ENCODE results near the gene GALNT12. TPM values are rescaled to one million over a fixed set of nuclear protein-coding genes. Genes with fewer than 3 reads are reported as not detected.

The GALNT12 gene
- total and polyA plus RNA-seq, 2 experiments from 2014 or later, result 14.6 to 23.6 TPM

DNA sequence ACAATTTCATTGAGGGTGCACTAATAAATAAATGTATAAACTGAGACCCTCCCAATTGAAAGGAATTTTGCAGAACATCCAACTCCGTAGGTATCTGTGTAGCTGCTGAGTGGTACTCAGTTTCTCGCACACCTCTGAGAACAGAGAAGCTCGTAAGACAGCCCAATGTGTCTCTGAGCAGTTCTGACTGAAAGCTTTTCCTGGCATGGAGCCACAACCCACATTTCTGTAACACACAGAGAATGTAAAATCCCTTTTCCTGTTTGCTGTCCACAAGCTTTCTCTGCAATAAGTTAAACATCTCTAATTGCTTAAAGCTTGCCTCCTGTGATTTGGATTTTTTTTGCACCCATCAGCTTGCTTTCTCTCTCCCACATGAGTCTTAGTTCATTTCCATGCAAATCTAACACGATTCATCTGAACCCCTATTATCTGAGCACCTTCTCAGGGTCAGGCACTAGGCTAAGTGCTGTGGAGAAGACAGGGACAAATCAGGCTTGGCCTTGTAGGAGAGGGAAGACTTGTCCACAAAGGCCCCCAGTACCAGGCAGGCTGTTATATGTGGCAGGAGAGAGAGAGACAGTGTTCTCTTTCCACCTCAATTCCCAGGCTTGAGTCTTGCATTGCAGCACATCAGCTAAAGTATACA is 92.1 kb downstream of the GALNT12 start (continued):
- TF ChIP-seq, protein P1, sequence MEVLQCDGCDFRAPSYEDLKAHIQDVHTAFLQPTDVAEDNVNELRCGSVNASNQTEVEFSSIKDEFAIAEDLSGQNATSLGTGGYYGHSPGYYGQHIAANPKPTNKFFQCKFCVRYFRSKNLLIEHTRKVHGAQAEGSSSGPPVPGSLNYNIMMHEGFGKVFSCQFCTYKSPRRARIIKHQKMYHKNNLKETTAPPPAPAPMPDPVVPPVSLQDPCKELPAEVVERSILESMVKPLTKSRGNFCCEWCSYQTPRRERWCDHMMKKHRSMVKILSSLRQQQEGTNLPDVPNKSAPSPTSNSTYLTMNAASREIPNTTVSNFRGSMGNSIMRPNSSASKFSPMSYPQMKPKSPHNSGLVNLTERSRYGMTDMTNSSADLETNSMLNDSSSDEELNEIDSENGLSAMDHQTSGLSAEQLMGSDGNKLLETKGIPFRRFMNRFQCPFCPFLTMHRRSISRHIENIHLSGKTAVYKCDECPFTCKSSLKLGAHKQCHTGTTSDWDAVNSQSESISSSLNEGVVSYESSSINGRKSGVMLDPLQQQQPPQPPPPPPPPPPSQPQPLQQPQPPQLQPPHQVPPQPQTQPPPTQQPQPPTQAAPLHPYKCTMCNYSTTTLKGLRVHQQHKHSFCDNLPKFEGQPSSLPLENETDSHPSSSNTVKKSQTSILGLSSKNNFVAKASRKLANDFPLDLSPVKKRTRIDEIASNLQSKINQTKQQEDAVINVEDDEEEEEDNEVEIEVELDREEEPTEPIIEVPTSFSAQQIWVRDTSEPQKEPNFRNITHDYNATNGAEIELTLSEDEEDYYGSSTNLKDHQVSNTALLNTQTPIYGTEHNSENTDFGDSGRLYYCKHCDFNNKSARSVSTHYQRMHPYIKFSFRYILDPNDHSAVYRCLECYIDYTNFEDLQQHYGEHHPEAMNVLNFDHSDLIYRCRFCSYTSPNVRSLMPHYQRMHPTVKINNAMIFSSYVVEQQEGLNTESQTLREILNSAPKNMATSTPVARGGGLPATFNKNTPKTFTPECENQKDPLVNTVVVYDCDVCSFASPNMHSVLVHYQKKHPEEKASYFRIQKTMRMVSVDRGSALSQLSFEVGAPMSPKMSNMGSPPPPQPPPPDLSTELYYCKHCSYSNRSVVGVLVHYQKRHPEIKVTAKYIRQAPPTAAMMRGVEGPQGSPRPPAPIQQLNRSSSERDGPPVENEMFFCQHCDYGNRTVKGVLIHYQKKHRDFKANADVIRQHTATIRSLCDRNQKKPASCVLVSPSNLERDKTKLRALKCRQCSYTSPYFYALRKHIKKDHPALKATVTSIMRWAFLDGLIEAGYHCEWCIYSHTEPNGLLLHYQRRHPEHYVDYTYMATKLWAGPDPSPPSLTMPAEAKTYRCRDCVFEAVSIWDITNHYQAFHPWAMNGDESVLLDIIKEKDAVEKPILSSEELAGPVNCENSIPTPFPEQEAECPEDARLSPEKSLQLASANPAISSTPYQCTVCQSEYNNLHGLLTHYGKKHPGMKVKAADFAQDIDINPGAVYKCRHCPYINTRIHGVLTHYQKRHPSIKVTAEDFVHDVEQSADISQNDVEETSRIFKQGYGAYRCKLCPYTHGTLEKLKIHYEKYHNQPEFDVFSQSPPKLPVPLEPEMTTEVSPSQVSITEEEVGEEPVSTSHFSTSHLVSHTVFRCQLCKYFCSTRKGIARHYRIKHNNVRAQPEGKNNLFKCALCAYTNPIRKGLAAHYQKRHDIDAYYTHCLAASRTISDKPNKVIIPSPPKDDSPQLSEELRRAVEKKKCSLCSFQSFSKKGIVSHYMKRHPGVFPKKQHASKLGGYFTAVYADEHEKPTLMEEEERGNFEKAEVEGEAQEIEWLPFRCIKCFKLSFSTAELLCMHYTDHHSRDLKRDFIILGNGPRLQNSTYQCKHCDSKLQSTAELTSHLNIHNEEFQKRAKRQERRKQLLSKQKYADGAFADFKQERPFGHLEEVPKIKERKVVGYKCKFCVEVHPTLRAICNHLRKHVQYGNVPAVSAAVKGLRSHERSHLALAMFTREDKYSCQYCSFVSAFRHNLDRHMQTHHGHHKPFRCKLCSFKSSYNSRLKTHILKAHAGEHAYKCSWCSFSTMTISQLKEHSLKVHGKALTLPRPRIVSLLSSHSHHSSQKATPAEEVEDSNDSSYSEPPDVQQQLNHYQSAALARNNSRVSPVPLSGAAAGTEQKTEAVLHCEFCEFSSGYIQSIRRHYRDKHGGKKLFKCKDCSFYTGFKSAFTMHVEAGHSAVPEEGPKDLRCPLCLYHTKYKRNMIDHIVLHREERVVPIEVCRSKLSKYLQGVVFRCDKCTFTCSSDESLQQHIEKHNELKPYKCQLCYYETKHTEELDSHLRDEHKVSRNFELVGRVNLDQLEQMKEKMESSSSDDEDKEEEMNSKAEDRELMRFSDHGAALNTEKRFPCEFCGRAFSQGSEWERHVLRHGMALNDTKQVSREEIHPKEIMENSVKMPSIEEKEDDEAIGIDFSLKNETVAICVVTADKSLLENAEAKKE (CRISPR knock-in tag; IDR thresholded peaks at IDR 0.05), result no peak
- TF ChIP-seq POLR2AphosphoS5 (IDR thresholded peaks at IDR 0.05; ENCODE audit: low read depth) (no peak), CREB1 (CRISPR knock-in tag; IDR thresholded peaks at IDR 0.05; ENCODE audit: low read depth) (no peak), JUNB (IDR thresholded peaks at IDR 0.05; ENCODE audit: unreplicated experiment) (no peak), EZH2 (IDR thresholded peaks at IDR 0.05; ENCODE audit: low read depth, unreplicated experiment) (no peak)

Other genes starting within 250 kb of the GALNT12 start
- 0.50 and 1.3 TPM in 2 replicates for gene GABBR2, start 98.7 kb upstream of the GALNT12 start, total RNA-seq (2014; rRNA removed; shearing (Covaris generic))
- 0.49 and 0.89 TPM in 2 replicates for gene GABBR2, start 98.7 kb upstream of the GALNT12 start, polyA plus RNA-seq (2016; fragmentation: Nextera tagmentation; extraction: Ambion mirVana)
- 35.4 and 59.0 TPM in 2 replicates for gene ANKS6, start 11.1 kb upstream of the GALNT12 start, total RNA-seq (2014; rRNA removed; shearing (Covaris generic))
- gene ANKS6, start 11.1 kb upstream of the GALNT12 start, polyA plus RNA-seq (2016; fragmentation: Nextera tagmentation; extraction: Ambion mirVana), result 36.9 and 42.9 TPM in 2 replicates
- 0.17 and 0.50 TPM in 2 replicates for gene COL15A1, start 136.2 kb downstream of the GALNT12 start, total RNA-seq (2014; rRNA removed; shearing (Covaris generic))
- 0.18 TPM in 1 of 2 replicates, not detected in the other for gene COL15A1, start 136.2 kb downstream of the GALNT12 start, polyA plus RNA-seq (2016; fragmentation: Nextera tagmentation; extraction: Ambion mirVana)